ENCODE results near the gene SLC44A3. TPM values are rescaled to one million over a fixed set of nuclear protein-coding genes. Genes with fewer than 3 reads are reported as not detected.

Gene SLC44A3
- total and polyA plus RNA-seq, 2 experiments from 2014 or later, result 1.2 to 17.8 TPM

DNA sequence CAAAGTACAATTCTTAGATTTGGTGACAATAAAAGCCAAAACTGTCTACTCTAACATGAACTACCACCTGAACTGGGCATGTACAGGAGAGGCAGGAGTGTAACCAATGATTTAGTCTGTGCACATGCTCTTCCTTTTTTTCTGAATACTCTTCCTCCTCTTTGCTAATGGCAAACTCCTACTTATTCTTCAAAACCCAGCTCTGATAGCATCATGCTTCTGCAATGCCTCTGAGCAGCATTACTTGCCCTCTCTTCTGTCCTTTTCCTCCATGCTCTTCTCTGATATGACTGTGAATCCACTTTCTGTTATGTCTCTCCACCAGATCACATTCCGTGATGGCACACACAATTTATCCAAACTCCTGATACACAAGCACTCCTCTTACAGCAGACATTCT, 75.4 kb downstream of the SLC44A3 start:
- TF ChIP-seq, protein P1, sequence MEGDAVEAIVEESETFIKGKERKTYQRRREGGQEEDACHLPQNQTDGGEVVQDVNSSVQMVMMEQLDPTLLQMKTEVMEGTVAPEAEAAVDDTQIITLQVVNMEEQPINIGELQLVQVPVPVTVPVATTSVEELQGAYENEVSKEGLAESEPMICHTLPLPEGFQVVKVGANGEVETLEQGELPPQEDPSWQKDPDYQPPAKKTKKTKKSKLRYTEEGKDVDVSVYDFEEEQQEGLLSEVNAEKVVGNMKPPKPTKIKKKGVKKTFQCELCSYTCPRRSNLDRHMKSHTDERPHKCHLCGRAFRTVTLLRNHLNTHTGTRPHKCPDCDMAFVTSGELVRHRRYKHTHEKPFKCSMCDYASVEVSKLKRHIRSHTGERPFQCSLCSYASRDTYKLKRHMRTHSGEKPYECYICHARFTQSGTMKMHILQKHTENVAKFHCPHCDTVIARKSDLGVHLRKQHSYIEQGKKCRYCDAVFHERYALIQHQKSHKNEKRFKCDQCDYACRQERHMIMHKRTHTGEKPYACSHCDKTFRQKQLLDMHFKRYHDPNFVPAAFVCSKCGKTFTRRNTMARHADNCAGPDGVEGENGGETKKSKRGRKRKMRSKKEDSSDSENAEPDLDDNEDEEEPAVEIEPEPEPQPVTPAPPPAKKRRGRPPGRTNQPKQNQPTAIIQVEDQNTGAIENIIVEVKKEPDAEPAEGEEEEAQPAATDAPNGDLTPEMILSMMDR (IDR thresholded peaks at IDR 0.05; ENCODE audit: low read depth, low read length), result no peak
- DNase-seq (ENCODE audit: low read depth in 1 of 2, low spot score in 1 of 2), result no peak
- no peaks in the 10 kb centered on the region for H3K4me1 ChIP-seq (ENCODE audit: low read depth)
- no peak overlapping the region for H3K4me3 ChIP-seq
- H3K27ac ChIP-seq, result no peak overlapping the region
- H3K9me3 ChIP-seq (ENCODE audit: low read depth), result no peaks in the 10 kb centered on the region
- peaks cover 35% of the 10 kb centered on the region for H3K36me3 ChIP-seq
- no peaks in the 10 kb centered on the region for H3K27me3 ChIP-seq

DNA sequence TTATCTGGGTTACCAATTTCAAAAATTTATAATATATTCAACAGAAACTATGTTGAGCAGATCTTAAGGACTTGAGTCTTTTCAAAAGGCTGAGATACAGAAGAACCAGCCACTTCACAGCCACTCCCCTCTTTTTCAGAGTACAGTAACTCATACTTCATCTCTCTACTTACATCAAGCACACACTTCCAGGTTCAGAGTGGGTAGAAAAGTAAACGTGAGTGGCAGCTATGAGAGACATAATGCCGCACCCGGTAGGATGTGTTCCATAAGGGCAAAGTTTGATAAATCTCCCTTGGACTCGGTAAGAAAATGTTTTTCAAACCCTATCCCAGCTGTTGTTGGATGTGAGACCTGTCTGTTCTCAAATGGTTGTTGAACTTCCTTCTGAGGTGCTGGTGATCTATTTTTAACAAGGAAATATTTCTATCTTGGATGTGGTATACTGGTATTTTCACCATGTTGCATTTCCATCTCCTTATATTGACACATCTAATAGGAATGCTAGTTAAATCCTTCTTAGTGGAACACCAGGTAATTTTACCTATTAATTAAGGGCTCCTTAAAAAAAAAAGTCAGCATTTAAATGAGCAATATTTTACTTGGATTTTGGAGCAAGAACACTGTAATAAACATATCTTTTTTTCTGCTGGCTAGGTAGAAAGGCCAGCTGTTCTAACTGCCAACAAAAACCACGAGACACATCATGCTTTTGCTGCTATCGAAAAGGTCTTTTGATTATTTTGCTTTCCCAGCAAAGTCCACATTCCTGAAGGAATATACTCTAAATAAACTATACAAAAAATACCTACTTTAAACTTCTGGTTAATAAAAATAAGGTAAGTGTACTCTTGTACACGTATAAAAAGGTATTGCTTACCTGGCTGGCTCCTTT, 78.6 kb downstream of the SLC44A3 start:
- no peaks in the 10 kb centered on the region for H3K27me3 ChIP-seq
- no peaks in the 10 kb centered on the region for H3K9me3 ChIP-seq (ENCODE audit: low read depth)
- no peak for DNase-seq (ENCODE audit: low read depth in 1 of 2, low spot score in 1 of 2)
- no peaks in the 10 kb centered on the region for H3K4me1 ChIP-seq (ENCODE audit: low read depth)
- TF ChIP-seq, protein P1 (IDR thresholded peaks at IDR 0.05; ENCODE audit: low read depth, low read length), result no peak
- peaks cover 50% of the 10 kb centered on the region for H3K36me3 ChIP-seq
- peak overlapping the region; percentile 11 for H3K27ac ChIP-seq
- no peak overlapping the region for H3K4me3 ChIP-seq

DNA sequence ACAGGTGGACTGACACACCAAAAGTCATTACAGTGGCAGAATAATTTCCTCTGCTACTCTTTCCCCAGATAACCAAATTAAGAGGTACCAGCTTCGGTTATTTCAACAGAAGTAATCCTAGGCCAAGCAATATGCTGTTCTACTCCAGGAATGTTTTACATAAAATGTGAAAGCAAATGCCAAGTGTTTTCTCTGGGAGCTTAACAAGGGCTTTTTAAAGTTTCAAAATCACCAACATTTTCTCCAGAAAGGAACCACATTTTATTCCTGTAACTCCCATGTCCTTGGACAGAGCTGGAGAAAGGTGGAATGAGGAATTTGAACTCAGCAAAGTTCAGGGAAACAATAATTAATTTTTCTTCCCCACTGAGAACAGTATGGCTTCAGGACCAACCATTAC, 79.6 kb downstream of the SLC44A3 start:
- H3K4me3 ChIP-seq, result no peak overlapping the region
- no peaks in the 10 kb centered on the region for H3K27me3 ChIP-seq
- DNase-seq (ENCODE audit: low read depth in 1 of 2, low spot score in 1 of 2), result no peak
- H3K4me1 ChIP-seq (ENCODE audit: low read depth), result no peaks in the 10 kb centered on the region
- peaks cover 50% of the 10 kb centered on the region for H3K36me3 ChIP-seq
- H3K9me3 ChIP-seq (ENCODE audit: low read depth), result no peaks in the 10 kb centered on the region
- H3K27ac ChIP-seq, result no peak overlapping the region
- TF ChIP-seq, protein P1 (IDR thresholded peaks at IDR 0.05; ENCODE audit: low read depth, low read length), result no peak

DNA sequence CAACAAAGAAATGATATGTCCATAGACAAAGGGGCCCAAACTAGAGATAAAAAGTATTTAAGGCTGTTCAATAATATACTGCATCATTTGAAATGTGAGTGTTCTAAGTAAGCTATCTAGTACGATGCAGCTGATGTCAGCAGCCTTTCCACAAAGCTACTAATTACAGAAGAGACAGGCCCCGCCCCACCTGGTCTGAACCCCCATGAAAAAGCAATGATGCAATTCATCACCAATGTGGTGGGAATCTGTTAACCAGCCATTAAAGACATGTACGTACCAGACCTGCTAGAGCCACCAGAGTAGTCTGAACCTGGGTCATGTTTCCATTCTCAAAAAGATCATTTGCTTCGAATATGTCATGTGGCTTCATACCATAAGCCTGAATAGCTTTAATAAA, 81.7 kb downstream of the SLC44A3 start:
- peaks cover 38% of the 10 kb centered on the region for H3K36me3 ChIP-seq
- H3K4me1 ChIP-seq (ENCODE audit: low read depth), result no peaks in the 10 kb centered on the region
- DNase-seq (ENCODE audit: low read depth in 1 of 2, low spot score in 1 of 2), result no peak
- H3K9me3 ChIP-seq (ENCODE audit: low read depth), result no peaks in the 10 kb centered on the region
- TF ChIP-seq, protein P1 (IDR thresholded peaks at IDR 0.05; ENCODE audit: low read depth, low read length), result no peak
- H3K27me3 ChIP-seq, result no peaks in the 10 kb centered on the region
- H3K27ac ChIP-seq, result no peak overlapping the region
- no peak overlapping the region for H3K4me3 ChIP-seq

DNA sequence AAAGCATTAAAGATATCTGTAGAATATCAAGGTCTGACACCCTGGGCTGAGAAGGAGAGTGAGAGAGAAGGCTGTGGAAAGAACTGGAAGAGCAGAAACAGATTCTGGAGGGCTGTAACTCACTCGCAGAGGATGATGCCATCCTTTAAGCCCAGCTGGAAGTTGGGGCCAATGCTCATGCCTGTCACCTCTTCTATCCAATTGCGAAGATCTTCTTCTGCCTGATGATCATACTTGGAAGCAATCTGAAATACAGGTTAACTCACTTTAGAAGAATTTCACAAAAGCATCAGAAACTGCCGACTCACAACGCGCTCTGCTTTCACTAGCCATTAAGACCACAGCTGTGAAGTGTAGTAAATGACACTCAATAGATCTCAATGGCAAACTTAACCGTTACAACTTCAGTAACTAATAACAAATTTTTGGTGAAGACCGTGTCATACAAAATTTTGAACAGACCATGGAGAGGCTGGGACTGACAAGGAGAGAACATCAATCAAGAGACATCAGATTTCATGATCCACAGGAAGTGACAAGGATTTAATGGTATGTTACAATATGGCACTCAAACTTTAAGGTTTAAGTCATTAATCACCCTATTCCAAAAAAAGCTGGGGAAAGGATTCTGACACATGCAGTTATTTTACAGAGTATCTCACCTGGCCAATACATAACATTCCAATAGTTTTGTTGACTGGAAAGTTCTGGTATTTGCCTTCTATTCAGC, 83.3 kb downstream of the SLC44A3 start:
- Histone ChIP-seq H3K36me3 (peaks cover 24% of the 10 kb centered on the region), H3K27ac (peak overlapping the region; percentile 54), H3K27me3 (no peaks in the 10 kb centered on the region), H3K4me3 (no peak overlapping the region), H3K9me3 (ENCODE audit: low read depth) (no peaks in the 10 kb centered on the region), H3K4me1 (ENCODE audit: low read depth) (no peaks in the 10 kb centered on the region)
- TF ChIP-seq, protein P1 (IDR thresholded peaks at IDR 0.05; ENCODE audit: low read depth, low read length), result no peak
- no peak for DNase-seq (ENCODE audit: low read depth in 1 of 2, low spot score in 1 of 2)
